ENCODE measurements around the gene HTATIP2.
A peak's percentile ranks its signal among the peaks of the same experiment; 100 is the strongest.
"Not testable (repeated sequence)": the region's sequence is repeated elsewhere in the genome, so short reads cannot be mapped to it uniquely, and the experiment has no call there.

Gene HTATIP2

DNA sequence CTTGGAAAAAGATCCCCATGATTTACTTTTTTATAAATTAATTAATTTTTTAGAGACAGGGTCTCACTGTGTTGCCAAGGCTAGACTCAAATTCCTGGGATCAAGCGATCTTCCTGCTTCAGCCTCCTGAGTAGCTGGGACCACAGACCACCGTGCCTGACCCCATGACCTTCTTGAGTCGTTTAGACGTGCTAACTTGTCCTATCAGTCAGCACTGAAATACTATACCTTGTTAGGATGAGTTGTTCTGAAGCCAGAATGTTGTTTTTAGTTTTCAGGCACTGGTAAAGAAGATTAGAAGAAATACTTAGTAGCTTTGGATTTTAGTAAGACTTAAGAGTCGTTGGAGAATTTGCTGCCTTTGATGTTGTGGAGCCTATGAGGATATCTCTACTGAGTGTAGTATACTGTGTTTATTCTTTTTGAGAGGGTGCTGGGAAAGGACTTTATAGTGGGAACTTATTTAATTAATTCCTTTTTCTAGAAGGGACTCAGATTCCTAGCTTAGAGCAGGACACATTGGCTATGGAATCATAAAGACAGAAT, 8.6 kb downstream of the HTATIP2 start:
- no peak for DNase-seq (ENCODE audit: low read depth in 2 of 2)

GRCh38 chr11:20373147-20373546, 9.6 kb downstream of the HTATIP2 start:
- DNase-seq (ENCODE audit: low read depth in 2 of 2), result no peak

DNA sequence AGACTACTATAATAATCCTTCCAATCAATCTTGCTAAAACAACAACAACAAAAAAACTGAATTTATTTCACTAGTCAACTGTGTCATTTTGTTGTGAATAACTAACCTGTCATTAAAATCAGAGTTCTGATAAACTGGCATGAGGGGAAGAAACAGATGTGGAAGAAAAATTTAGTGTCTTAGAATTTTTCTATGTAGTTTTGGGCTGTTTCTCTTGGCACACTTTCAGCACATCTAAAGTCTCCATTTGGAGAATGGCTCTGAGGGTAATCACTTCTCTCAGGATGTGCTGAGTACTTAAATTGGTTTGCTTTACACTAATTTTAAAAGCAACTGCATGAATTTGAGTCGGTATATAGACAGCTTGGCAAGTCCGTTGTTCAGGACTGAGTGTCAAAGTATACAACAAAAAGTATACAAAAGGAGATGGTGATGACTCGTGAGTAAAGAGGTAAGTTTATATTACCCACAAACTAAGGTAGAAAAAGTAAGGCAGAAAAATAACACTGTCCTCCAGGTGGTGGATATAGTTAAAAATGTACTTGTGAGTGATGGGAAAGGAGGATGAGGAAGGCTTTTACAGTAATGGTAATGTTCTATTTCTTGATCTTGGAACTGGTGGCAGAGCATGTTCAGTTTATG, 10.2 kb downstream of the HTATIP2 start:
- DNase-seq (ENCODE audit: low read depth in 2 of 2), result no peak

GRCh38 chr11:20374741-20375300, 11.3 kb downstream of the HTATIP2 start:
- DNase-seq (ENCODE audit: low read depth in 2 of 2), result no peak

GRCh38 chr11:20376162-20376730, 12.7 kb downstream of the HTATIP2 start:
- no peak for DNase-seq (ENCODE audit: low read depth in 2 of 2)

DNA sequence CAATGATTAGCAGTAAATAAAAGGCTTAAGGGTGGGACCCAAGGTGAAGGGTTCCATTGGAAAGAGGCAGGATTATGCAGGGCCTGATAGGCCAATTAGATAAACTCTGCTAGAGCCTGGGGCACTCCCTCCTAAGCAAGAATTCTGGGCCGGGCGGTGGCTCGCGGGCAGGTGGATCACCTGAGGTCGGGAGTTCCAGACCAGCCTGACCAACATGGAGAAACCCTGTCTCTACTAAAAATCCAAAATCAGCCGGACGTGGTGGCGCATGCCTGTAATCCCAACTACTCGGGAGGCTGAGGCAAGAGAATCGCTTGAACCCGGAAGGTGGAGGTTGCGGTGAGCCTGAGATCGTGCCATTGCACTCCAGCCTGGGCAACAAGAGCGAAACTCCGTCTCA, 22.5 kb downstream of the HTATIP2 start:
- DNase-seq (ENCODE audit: low read depth in 2 of 2), result not testable (repeated sequence)

DNA sequence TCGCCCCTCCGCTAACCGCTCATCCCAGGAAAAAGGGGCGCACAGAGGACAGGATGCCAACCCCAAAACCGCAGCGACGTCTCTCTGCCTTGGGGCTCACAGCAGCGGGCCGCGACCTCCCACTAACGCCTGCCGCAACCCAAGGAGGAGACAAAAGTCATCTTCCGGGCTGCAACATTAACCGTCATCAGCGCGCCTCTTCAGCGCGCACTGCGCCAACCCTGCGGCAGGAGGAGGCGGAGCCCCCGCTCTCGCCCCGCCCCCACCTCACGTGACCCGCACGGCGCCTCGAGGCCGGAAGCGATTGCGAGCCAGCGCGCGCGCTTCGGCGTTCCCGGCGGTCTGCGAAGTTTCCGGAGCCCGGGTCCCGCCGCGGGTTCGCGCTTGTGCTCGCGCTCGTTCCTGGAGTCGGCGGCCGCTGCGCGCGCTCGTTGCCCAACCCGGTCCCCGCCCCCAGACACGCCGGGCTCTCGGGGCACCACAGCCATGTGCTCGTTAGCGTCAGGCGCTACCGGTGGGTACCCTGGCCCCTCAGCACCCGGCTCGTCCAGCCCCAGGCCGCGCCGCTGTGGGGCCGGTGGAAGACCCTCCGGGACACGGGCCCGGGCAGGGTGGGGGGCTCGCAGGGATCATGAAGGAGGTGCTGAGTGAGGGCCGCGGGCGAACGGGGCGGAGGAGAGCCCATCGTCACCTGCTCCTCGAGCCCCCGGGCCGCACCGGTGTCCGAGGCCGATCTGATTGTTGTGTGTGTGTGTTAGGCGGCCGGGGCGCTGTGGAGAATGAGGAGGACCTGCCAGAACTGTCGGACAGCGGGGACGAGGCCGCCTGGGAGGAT, 24.0 kb downstream of the HTATIP2 start, which contains the start of gene PRMT3:
Gene PRMT3, plus strand, starts transcription at position 456 of the 835 bp plus-strand sequence. Its CDS starts 31 bp downstream, at position 487.
- DNase-seq (ENCODE audit: low read depth in 2 of 2), result peak; percentile 92 to 94

GRCh38 chr11:20388096-20389055, 24.9 kb downstream of the HTATIP2 start:
- no peak for DNase-seq (ENCODE audit: low read depth in 2 of 2)

DNA sequence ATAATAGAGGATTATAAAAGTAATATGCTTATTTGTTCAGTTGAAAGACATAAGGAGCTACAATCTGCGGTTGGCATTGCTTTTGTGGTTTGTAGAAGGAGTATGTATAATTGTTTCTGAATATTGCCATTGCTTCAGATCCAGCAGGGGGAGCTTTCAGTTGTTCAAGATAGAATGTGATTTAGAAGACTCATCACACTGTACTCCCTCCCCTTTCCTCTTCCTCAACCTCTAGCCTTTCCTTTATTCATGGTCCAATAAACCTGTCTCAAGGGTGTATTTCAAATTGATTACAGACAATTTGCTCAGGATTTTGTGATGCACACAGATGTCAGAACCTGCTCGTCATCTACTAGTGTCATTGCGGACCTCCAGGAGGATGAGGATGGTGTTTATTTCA, 33.8 kb downstream of the HTATIP2 start:
- DNase-seq (ENCODE audit: low read depth in 2 of 2), result no peak

DNA sequence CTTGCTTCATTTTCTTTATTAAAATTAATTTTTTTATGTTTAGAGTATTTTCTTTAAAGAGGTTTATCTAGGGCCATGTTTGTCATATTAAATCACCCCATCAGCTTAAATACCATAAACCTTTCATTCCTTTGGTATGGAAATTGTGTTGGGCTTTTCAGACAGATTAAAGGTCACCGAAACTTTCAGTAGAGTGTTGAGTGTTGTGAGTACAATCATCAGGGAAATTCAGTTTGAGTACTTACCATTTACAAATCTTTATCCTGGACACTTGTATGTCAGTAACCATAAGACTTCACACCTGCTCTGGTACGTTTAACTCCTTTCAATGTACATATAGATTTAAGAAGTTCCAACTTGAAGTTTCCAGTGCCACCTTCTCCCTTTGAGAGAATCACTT, 36.0 kb downstream of the HTATIP2 start:
- DNase-seq (ENCODE audit: low read depth in 2 of 2), result no peak

DNA sequence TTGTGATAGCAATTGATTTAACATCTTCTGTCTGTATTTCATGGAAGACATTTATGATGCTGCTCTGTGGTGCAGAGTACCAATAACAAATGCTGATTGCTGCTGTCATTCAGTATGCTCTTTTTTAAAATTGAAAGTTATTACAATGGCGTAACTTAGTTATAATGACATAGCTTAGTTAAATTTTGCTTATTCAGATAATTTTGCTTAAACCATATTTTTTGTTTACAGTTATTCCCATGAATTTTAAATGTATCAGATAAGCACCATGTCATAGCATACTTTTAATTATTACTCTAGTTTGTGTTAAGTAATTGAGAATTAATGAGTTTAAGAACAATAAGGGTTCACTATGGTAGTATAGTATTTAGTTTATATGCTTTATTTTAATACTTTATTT, 39.5 kb downstream of the HTATIP2 start:
- DNase-seq (ENCODE audit: low read depth in 2 of 2), result no peak

- no peak for DNase-seq (ENCODE audit: low read depth in 2 of 2)
Measured at GRCh38 chr11:20406484-20406883, 43.0 kb downstream of the HTATIP2 start.

DNA sequence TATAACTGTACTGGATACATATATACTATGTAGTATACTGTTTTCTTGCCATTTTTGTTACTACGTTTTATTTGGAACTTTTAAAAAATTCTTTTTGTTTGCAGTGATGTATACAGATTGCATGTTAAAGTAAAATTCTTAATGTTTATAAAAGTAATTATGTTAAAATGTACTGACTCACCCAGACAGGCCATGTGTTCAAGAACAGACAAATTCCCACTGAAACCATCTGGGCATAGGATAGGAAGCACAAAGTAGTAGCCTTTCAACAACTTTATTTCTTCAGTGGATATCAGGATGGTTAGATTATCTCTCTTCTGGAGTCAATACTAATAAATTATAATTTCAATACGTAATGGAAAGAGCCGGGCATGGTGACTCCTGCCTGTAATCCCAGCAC, 43.8 kb downstream of the HTATIP2 start:
- DNase-seq (ENCODE audit: low read depth in 2 of 2), result no peak

DNA sequence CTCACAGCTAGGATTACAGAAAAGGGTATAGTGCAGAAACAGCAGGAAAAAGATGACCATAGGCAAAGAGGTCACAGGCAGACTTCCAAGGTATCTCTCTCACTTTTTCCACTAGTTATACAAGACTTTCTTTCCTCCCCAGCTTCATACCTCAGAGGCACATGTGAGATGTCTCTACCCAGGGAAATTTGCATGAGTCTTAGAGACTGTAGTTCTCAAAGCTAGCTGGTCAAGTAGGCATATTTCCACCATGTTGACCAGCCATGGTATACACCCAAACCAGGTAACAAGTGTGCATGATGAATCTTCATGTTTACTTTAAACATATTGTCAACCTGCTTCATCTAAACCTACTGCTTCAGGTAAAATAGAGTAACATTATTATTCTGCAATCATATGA, 51.9 kb downstream of the HTATIP2 start:
- no peak for DNase-seq (ENCODE audit: low read depth in 2 of 2)

DNA sequence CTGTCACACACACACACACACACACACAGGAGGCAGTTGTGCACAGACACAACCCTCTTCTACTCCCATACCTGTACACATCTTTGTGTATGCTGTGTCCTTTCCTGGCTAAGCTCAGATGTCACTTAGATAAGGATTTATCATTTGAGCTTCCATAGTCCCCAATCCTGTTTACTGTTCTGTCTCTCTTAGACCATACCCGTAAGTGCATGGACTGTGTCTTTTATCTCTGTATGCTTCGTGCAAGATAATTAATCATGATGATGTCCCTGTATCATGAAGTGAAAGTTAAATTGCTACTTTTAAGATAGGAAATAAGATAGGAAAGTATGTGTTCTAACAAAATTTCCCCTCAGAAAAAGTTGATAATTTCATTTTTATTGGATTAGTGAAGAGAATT, 54.3 kb downstream of the HTATIP2 start:
- DNase-seq (ENCODE audit: low read depth in 2 of 2), result no peak

DNA sequence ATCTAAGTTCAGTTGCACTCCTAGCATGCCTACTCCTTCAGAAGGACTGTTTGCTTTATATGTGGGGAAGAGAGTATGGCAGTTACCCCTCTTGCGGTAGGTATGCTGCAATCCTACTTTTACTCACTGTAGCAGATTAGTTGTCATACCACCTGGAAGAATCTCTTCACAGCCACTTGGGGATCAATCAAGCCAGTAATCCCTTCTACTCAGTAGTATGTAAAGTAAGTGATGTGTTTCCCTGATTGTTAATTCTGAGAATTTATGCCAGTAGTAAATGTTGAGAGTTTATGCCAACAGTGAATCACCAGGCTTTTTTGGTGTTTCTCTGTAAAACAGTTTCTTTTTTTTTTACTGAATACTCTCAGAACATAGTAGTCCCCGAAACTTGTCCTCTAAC, 58.4 kb downstream of the HTATIP2 start:
- no peak for DNase-seq (ENCODE audit: low read depth in 2 of 2)

- no peak for DNase-seq (ENCODE audit: low read depth in 2 of 2)
Measured at GRCh38 chr11:20429216-20429615, 65.7 kb downstream of the HTATIP2 start.
